Mesenteric fat pad (tissue), 1 donor: ENCODE measurements around the gene PGBD5. TPM values are rescaled to one million over a fixed set of nuclear protein-coding genes. Genes with fewer than 3 reads are reported as not detected.
A peak's percentile ranks its signal among the peaks of the same experiment; 100 is the strongest.

Experiments
- DNase-seq: peaks from one replicate; pipeline ENCODE4 v3.0.0-alpha.2; 2020; ENCODE audit warnings: low spot score
- total RNA-seq: library from RNA; stranded (reverse); fragmentation: NEBNext Ultra II Directional; extraction: Animal tissue kit (Norgen Biotek cat#: 25700); gene quantifications from one replicate; pipeline ENCODE4 v1.2.1, GENCODE V29; 2021
- donor health status: DM: yes; HTN: yes; CAD: no.

PGBD5 gene
- total RNA-seq, 1 donor from 2014 or later: 1.4 TPM

DNA sequence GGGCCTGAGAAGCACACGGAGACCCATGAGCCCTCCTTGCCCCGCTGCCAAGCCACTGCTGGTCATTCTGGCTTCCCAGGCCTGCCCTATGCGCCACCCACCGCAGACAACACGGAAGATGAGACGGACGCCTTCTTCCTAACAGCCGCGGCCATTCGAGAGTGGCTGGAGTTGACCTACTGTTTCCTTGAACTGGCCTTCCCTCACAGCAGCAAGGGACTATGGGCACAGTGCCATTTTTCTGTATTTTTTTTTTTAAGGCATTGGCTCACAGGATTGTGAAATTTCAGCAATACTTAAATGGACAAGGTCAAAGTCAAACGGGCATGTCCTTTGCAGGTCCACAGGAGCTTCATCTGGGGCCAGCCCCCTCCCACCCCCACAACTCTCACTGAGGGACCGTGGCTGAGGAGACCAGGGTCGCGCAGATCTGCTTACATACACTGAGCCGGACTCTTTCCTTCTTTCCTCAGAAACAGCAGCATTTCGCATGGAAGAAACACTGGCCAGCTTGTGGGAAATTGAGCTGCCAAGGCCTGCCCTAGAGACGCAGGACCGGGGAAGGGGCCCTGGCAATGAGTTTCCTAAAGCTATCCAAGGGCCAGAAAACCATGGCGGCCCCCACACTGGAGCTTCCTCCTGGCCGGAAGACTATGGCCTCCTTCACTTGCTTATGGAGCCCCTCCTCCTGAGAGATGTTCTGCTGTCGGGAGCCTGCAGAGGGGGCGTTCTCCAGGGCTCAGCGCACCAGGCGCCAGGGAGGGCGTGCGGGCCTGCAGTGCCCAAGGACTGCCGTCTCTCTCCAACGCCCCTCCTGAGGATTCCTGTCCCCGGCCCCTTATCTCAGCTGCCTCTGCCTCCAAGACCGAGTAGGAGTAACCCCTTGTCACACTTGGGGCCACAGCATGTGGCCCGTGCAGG, 98.9 kb downstream of the PGBD5 start:
- no peak for DNase-seq

DNA sequence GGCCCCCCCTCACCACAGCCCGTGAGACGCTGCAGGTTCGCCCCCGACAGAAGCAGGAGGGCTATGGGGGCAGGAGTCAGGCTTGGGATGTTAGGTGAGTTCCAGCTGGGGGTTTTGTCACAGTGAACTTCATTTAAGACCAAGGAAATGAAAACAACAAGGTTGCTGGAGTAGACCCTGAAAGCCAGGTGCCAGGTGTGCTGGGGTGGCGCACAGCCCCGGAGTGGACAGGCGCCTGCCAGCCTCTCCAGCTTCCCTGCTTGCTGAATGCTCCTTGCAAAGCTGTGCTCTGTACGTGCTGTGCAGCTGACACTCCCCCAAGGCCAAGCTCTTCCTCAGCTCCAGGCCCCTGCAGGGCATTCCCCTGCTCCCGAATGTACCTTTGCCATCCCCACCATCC, 102.4 kb downstream of the PGBD5 start:
- DNase-seq: no peak

DNA sequence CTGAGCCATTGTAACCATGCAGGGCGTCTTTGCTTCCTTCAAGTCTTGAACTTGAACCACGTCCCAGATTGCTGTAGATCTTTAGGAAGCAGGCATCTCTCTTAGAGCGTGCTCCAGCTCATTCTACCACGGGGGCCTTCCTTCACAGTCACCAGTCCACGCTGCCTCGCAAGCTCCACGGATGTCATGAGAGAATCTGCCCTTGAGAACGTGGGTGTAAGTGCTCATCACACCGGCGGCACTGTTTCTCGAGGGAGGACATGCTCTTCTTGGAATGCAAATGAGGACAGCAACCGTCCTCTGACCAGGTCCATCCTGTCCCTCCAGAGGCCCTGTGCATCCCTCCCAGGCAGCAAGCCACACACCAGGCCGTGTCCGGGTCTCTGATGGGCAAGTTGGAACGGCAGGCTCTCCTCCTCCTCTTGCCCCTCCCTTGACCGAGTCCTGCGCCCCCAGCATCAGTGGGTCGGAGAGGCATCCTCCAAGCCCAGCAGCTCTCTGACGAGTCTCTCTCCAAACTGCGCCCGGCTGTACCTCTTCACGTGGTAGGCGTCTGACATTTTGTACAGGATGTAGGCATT, 103.1 kb downstream of the PGBD5 start:
- DNase-seq: no peak

DNA sequence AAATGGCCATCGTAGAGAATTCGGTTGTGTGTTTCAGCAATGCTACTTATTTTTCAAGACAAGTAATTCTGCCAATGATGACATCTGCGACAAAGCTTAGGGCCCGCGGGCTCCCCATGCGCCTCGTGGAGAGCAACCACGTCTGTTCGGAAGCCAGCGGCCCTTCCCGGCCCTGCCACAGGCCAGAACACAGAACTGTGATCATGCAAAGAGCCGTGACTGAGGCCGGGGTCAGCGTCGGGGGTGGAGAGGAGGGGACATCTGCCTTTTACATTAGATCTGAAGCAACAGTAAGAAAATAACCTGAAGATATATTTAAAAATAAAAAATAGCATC, 103.7 kb downstream of the PGBD5 start:
- DNase-seq: no peak

DNA sequence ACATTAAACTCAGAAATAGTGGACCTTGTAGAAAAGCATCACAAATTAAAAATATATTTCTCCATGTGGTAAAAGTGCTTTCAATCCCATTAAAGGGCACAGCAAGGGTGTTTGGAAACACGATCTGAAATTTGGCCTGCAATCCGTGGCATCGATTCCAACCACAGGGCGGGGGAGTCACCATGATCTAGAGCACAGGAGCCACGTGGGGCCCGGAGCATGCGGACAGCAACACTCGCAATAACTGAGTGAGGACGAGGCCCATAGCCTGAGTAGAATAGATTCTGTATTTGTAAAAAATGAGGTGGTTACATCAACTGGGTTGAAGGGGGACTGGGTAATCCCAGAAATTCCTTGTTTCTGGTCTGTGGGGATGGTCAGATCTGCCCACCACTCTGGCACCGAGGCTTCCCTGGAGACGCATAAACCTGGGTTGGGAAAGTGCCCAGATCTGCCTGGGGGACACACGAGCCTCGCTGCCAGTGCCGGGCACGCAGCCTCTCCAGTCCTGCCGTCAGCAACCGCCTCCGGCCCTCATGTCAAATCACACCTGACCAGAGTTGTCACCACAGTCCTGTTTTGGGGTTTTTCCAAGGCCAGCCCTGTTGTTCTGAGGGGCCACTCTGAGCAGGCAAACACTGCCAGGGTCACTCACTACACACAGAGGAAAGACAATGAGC, 104.3 kb downstream of the PGBD5 start:
- peak; percentile 76 for DNase-seq

DNA sequence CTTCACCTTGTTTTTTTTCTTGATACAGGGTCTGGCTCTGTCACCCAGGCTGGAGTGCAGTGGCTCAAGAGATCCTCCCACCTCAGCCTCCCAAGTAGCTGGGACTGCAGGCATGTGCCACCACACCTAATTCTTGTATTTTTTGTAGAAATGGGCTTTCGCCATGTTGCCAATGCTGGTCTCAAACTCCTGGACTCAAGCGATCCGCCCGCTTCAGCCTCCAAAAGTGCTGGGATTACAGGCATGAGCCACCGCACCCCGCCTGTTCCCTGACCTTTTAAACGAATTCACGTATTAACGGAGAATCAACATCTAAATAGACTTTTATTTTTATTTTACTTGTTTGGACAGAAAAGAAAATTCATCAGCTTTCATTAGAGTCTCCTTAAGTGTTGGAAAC, 104.8 kb downstream of the PGBD5 start:
- DNase-seq: peak; percentile 68

DNA sequence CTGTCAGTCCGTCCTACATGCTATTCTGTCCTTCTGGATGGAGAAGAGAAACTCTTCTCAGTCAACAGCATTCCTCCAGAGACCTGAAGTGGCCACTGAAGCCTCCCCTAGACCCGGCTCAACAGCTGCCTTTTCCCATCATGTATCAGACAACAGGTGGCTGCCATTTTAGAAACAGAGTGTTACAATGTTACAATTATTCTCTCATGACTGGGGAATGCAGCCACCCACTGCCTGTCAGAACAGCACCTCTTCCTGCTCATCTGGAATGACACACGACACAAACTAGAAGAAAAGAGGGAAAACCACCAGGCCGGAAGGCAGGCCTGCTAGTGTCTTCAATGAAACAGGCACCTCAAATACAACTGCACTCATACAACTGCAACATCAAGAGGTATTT, 105.3 kb downstream of the PGBD5 start:
- DNase-seq: no peak

DNA sequence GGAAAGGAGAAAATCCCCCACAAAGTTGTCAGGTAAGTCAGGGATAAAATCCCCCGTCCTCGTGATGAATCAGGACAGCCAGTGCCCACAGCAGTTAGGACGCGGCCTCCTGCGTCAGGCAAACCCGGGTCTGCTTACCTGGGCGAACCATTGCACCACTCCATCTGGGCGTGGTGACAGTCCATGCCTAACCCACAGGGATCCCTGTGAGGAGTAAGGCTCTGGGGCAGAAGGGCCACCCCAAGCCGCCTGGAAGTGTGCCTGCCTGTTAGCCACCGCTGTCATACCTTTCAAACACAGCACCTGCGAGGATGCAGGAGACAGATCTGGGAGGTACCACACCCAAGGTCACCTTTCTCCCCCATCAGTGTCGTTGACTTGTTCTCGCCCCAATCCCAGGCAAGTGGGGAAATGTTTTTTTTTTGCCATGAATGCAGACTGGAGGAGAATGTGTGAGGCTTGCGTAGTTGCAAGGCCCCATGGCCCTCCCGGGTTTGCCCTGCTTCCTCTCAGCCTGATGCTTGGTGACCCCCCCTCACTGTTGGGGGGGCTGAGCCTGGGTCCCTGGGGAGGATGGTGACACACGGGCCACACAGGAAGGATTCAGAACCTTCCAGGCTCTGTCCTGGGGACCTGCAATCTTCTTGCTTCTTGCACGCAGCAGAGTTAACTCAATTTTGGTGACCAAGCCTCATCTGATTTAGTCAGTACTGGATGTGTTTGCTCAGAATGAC, 107.0 kb downstream of the PGBD5 start:
- peak; percentile 72 for DNase-seq

DNA sequence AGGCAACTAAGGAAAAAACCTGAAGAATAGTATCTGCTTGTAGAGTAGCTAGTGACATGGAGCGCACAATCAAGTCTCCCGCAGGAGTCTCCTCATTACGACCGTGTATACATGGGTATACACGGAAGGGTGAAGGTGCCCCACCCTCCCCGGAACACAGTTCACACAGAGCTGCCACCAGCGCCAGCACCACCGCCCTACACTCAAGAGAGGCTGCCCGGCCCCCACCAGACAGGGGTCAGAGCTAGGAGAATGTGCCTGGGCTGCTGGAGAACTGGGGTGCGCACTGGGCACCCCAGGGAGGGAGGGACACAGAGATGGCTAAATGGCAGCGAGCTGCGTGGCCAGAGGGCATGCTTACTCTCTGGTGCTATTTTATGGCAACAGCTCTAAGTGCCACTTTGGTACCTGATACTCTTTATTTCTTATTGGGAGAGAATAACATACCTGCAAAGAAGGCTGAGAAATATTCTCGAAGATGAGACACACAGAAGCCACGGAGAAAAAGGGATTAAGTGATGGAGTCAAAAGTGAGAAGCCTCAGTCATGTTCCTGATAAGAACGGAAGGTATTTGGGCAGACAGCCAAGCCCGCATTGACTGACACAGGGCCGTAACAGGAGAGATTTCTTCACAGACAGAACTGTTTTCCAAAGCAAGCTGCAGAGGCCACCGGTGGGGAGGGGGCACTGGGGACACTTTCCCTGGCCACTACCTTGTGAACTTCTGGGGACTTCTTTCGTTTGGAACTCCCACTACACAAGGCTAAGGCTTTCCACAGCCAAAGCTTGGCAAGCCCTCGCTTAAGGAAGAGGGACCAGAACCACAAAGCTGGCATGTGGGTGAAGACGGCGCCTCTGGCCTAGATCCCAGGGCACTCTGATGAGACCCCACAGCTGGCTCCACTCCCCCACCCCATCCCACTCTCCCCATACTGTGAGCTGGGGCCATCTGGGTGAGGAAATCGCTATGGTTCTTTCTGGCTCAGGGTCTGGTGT, 108.0 kb downstream of the PGBD5 start:
- peak; percentile 80 for DNase-seq

DNA sequence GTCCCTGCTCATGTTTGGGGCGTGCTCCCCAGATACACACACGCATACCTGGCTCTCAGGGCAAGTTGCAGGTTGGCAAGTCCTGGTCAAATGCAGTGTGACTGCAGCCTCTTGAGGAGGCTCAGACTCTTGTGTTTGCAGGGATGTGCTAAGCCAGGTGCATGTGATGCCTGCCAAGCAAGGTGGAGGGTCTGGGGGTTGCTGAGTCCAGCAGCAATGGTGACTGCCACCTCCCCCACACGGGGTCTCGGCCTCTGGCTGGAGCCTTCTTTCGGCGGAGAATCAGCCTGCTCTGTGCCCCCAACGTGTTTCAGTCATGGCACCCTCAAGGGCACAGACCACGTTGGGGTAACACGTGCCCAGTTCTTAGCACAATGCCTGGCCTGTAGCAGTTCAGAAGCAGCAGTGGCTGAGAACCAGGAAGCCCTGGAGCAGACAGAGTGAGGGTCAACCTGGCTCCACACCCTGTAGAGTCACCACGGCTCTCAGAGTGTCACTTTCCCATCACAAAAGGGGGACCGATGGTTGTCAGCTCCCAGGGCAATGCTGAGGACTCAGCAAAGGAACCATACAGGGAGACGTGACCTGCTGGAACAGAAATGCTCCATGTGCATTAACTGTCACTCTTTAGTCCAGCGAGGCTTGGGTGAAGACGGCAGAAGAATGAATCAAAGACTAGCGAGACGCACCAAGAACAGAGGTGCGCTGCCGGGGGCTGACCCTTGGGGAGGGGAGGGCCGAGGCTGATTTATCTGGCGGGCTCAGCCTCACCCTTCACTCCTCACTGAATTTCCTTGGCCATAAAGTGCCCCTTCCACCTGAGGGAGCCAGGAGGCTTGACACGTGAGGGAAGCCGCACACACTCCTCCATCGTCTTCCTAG, 109.0 kb downstream of the PGBD5 start:
- DNase-seq: peak; percentile 79

DNA sequence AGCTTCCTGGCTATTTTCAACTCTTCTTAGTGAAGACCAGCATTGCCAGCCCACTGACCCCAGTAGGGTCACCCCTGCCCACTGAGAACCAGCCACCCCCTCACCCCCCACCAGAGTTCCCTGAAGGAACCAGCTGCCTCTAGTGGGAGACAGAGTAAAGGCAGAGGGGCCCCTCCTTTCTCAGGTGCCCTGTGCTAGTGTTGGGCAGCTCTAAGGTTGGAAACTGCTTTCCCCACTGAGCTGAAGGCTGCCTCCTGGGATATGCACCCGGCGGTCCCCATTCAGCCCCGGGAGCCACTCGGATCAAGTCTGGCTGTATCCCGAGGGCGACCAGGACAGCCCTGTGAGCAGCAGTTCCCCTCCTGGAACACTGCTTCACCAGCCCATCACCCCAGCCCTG, 111.0 kb downstream of the PGBD5 start:
- DNase-seq: peak; percentile 78

DNA sequence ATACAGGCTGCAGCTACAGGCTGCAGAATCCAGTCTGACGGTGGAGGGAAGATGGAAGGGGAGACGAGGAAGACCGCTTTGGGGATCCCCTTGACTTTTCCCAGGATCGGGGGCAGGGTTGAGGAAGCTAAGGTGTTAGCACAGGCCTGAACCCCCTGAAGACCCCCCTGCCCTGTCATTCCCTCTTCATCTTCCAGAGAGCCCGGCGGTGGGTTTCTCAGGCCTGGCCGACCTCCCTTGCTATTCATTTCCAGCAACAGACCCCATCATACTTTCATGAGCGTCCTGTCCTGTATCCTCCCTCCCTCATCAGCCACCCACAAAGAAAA, 112.0 kb downstream of the PGBD5 start:
- DNase-seq: no peak

DNA sequence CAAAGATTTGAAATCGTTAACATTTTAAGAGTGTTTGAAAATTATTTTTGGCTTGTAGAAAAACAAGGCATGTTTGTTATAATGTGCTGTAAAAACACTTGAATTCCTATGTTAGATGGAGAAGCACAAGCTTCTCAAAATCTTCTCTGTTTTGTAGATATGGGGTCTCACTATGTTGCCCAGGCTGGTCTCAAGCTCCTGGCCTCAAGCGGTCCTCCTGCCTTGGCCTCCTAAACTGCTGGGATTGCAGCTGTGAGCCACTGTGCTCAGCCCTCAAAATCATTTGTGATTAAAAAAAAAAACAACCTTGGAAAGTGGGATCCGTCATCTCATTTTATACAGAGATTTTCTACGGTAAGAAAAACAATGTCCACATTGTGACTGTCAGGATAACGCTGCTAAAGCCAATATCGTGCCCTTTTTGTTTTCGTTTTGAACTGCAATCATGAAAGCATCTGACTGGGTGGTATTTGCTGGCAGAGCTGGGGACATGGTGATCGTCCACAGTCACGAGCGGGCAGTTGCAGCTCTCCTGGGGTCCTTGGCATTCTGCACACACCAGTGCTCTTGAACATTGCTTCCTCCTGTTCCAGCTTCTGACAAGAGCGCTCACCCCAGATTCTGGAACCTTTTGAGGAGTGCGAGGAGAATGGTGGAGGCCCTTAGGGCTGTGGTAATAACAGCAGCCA, 112.5 kb downstream of the PGBD5 start:
- no peak for DNase-seq

DNA sequence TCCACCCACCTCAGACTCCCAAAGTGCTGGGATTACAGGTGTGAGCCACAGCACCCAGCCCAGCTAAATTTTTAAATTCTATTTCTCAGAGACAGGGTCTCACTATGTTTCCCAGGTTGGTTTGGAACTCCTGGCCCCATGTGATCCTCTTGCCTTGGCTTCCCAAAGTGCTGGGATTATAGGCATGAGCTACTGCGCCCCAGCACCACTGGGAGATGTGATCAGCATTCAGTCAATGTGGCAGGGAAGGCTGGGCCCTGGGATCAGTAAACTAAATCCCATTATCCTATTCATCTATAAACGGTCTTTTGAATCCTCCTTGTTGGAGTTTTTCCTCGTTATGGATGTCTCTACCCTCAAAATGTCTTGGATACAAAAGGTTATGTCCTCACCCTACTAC, 113.5 kb downstream of the PGBD5 start:
- no peak for DNase-seq

DNA sequence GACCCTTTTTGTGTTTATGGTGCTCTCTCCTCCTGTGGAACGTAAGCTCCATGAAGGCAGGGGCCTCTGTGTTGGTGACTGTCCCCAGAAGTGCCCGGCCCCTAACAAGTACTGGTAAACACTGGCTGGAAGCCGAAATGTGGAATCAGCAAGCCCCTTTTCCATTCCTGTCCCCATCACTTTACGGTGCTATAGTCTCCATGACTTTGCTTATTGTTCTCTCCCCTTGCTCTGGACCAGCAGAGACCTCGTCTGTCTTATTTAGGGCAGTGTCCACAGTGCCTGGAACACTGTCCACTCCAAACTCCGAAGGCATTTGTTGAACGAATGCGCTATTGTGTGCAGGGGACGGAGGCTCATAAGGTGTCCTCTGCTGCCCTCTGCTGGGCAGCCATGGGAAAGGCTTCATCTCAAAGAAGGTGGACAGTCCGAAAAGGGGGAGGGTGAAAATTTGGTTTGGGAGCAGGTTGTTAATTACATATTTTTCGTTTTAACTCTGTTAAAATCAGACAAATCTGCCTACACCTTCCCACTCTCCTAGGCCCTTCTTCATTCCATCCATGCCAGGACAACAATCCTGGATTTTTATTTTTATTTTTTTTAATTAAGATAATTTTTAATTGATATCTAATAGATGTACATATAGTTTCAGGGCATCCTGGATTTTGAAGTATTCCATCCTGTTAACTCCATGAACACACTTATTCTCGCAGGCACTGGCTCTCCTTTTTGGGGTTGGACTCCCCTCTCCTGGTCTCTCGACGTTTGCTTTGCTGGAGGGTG, 115.6 kb downstream of the PGBD5 start:
- no peak for DNase-seq

DNA sequence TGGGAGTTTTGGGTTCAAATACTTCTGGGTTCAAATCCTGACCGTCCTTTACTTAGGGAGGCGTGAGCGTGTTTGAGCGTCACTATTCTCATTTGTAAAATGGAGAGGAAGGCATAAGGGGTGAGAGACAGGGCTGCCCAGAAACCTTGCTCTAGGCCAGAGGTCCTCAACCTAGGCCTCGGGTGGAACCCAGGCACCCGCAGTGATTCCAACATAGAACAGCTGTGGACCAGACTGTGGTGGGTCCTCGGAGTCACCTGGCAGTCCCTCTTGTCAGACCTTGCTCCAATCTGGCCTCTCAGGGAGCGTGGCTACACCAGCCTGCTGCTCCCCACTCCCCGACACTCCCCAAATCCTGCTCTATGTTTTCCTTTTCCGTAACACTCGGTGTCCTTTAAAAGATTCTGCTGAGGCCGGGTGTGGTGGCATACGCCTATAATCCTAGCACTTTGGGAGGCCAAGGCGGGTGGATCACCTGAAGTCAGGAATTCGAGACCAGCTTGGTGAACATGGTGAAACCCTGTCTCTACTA, 116.4 kb downstream of the PGBD5 start:
- no peak for DNase-seq

DNA sequence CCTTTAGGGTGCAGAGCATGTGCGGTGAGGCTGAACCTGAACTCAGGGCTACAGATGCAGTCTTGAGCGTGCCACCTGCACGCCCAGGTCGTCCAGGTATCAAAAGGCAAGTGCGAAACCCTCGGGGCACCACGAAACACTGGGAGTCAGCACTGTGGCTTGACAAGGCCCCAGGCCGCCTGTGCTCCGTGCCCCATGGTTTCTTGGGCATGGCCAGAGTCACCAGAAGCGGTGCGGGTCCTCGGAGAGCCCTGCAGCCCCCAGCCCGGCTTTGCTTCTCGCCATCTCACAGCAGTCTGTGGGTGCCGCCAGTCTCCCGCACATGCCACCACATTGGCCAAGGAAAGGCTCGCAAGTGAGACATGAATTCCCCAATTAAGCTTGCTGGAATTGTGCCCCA, 117.3 kb downstream of the PGBD5 start:
- no peak for DNase-seq

DNA sequence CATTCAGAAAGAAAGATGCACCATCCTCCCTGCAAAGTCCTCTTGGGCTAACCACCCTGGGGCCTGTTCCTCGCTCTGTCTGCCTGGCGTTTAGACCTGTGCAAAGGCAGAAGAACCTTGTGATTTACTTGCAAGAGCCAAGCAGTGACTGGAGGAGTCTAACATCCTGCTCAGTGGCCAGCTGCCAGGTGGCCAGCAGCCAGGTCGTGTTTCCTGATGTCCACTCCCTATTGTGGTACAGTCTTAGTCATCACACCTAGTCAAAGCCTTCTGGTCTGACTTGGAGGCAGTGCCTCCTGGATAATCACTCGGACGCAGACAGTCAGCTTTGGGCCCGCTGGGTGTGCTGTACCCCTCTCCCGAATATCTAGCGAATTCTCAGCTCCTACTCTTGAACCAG, 118.1 kb downstream of the PGBD5 start:
- no peak for DNase-seq
